ENCODE results near the gene GRIA3. TPM values are rescaled to one million over a fixed set of nuclear protein-coding genes. Genes with fewer than 3 reads are reported as not detected.
A peak's percentile ranks its signal among the peaks of the same experiment; 100 is the strongest.

Gene GRIA3
- total RNA-seq, 4 donors from 2014 or later, result 0.45 to 0.83 (median 0.56) TPM

DNA sequence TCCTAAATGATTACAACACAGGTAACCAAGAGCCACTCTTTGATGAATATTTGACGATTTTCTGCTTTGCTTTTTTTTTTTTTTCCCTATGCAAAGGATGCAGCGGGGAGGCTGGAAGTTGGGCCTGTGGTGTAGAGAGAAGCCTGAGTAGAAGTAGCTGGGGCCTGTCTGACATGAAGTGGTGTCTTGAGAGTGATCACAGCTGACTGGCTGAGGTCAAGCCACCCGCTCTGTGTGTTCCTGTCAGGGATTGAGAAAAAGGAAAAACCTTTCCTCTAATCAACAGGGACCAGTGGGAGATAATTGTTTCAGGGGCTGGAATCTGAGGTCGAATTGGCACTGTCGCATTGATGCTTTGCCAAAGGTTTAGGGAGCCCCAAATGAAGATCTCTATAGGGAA lies 258.7 kb downstream of the GRIA3 start:
- Histone ChIP-seq H3K27me3 (no peaks in the 10 kb centered on the region), H3K9me3 (no peaks in the 10 kb centered on the region), H3K4me1 (no peaks in the 10 kb centered on the region), H3K4me3 (no peak overlapping the region), H3K36me3 (no peaks in the 10 kb centered on the region), H3K27ac (replicated peaks in 1 of 4) (no peak overlapping the region)
- WGBS, result 52% methylated on average over 5 of the region's 5 CpGs
- intact Hi-C loops (cut with DNase I), result no loop called here
- DNase-seq (ENCODE audit: extremely low spot score), result no peak
- TF ChIP-seq, protein P1, sequence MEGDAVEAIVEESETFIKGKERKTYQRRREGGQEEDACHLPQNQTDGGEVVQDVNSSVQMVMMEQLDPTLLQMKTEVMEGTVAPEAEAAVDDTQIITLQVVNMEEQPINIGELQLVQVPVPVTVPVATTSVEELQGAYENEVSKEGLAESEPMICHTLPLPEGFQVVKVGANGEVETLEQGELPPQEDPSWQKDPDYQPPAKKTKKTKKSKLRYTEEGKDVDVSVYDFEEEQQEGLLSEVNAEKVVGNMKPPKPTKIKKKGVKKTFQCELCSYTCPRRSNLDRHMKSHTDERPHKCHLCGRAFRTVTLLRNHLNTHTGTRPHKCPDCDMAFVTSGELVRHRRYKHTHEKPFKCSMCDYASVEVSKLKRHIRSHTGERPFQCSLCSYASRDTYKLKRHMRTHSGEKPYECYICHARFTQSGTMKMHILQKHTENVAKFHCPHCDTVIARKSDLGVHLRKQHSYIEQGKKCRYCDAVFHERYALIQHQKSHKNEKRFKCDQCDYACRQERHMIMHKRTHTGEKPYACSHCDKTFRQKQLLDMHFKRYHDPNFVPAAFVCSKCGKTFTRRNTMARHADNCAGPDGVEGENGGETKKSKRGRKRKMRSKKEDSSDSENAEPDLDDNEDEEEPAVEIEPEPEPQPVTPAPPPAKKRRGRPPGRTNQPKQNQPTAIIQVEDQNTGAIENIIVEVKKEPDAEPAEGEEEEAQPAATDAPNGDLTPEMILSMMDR (IDR thresholded peaks at IDR 0.05), result no peak
- no peak for TF ChIP-seq EP300 (IDR thresholded peaks at IDR 0.05)
- TF ChIP-seq POLR2A (IDR thresholded peaks at IDR 0.05; ENCODE audit: low read depth), result no peak
- no peak for TF ChIP-seq POLR2AphosphoS5 (IDR thresholded peaks at IDR 0.05)

DNA sequence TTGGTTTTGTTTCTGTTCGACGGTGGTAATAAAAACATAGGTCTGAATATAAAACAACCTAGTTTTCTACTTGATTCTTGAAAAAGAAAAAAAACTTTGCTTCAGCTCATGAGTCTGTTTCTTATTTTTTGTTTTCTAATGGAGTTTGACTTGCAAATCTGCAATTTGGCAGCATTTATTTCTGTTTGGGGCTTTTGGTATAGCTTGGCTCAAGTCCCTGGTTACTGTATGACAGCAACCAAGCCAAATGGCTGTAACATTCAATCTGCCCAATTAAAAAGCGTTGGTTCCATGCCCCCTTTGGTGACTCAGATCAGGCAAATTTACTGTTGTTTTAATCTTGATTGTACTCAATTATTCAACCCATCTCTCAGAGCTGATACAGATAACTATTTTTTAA lies 263.4 kb downstream of the GRIA3 start:
- intact Hi-C loops (cut with DNase I), result no loop called here
- no peaks in the 10 kb centered on the region for H3K27me3 ChIP-seq
- TF ChIP-seq, protein P1 (IDR thresholded peaks at IDR 0.05), result no peak
- TF ChIP-seq POLR2AphosphoS5 (IDR thresholded peaks at IDR 0.05) (no peak), EP300 (IDR thresholded peaks at IDR 0.05) (no peak), POLR2A (IDR thresholded peaks at IDR 0.05; ENCODE audit: low read depth) (no peak)
- no peak overlapping the region for H3K27ac ChIP-seq (replicated peaks in 1 of 4)
- no peak overlapping the region for H3K4me3 ChIP-seq
- H3K4me1 ChIP-seq, result no peaks in the 10 kb centered on the region
- H3K36me3 ChIP-seq, result no peaks in the 10 kb centered on the region
- no peaks in the 10 kb centered on the region for H3K9me3 ChIP-seq
- no peak for DNase-seq (ENCODE audit: extremely low spot score)
- 70% methylated on average over 3 of the region's 3 CpGs for WGBS

DNA sequence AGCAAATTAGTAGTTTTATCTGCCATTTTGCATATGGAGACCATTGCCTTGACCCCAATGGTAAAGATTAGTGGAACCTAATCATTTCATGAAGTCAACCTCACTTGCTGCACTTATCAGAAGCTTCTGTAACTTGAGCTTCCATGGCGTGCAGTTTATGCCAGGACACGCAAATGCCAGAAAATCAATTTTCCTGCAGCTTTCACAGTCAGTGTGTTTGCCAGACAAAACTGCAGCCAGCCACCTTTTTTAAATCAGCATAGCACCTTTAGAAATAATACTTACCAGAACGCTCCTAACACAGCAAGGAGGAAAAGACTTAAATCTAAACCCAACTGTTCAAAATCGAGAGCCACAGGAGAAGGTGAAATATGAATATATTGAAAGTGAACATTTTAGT lies 265.3 kb downstream of the GRIA3 start:
- Histone ChIP-seq H3K9me3 (no peaks in the 10 kb centered on the region), H3K4me1 (no peaks in the 10 kb centered on the region), H3K27me3 (no peaks in the 10 kb centered on the region), H3K27ac (replicated peaks in 1 of 4) (no peak overlapping the region), H3K4me3 (no peak overlapping the region), H3K36me3 (no peaks in the 10 kb centered on the region)
- 78% methylated on average over 4 of the region's 4 CpGs for WGBS
- intact Hi-C loops (cut with DNase I), result no loop called here
- TF ChIP-seq, protein P1 (IDR thresholded peaks at IDR 0.05), result no peak
- TF ChIP-seq EP300 (IDR thresholded peaks at IDR 0.05), result no peak
- no peak for TF ChIP-seq POLR2A (IDR thresholded peaks at IDR 0.05; ENCODE audit: low read depth)
- no peak for DNase-seq (ENCODE audit: extremely low spot score)

DNA sequence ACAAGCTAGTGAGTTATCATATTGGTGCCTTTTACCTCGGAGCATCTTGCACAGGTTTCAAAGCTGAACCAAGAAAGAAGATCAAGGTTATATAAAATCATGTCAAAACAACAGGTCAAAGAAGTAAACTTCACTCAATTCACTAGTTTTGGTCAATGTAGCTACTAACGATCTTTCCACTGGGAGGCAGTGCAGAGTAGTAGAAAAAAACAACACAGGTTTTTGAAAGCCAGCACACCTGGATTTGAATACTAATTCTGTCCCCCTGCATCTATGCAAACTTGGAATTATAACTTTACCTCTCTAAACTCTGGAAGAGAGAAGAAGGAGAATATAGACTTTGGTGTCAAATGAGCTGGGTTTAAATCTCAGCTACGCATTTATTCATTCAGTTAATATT lies 266.1 kb downstream of the GRIA3 start:
- H3K4me3 ChIP-seq, result no peak overlapping the region
- no peak for TF ChIP-seq POLR2AphosphoS5 (IDR thresholded peaks at IDR 0.05)
- TF ChIP-seq EP300 (IDR thresholded peaks at IDR 0.05), result no peak
- no peak for TF ChIP-seq POLR2A (IDR thresholded peaks at IDR 0.05; ENCODE audit: low read depth)
- TF ChIP-seq, protein P1 (IDR thresholded peaks at IDR 0.05), result peak in 1 of 3 experiments; percentile 26
- H3K36me3 ChIP-seq, result no peaks in the 10 kb centered on the region
- no peaks in the 10 kb centered on the region for H3K9me3 ChIP-seq
- DNase-seq (ENCODE audit: extremely low spot score), result no peak
- WGBS, result 49% methylated on average over 3 of the region's 3 CpGs
- no peaks in the 10 kb centered on the region for H3K4me1 ChIP-seq
- intact Hi-C loops (cut with DNase I), result no loop called here
- no peak overlapping the region for H3K27ac ChIP-seq (replicated peaks in 1 of 4)
- no peaks in the 10 kb centered on the region for H3K27me3 ChIP-seq

DNA sequence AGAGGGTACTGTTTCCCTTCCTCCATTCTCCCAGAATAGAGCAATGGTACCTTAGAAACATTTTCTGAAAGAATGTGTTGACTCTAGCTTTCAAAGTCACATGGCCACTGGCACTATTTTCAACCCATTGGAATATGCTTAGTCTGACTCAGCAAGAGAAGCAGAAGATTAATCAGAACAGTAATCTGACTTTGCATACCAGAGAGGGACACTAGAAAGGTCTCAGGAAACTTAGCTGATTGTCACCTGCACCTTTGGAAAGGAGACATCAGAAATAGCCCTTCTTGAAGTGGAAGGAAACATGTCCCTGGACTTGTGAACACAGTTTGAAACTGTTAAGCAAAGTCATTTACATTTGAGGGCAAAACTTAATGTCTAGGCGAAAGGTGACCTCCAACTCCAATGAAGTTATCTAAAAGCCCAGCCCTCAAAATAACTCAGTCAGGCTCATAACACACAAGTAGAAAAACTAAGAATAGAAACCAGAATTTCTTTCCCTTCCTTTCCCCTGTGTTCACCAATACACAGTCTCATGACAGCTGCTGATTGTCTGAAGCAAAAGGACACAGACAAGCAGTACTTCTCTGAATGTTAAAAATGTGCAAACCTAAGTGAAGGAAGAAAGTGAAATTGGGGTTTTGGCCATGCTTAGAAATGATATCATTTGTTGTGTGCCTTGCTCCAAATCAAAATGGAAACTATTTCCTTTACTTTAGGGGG lies 270.8 kb downstream of the GRIA3 start:
- no peak for TF ChIP-seq POLR2A (IDR thresholded peaks at IDR 0.05; ENCODE audit: low read depth)
- intact Hi-C loops (cut with DNase I), result no loop called here
- 65% methylated on average over 1 of the region's 1 CpG for WGBS
- no peaks in the 10 kb centered on the region for H3K4me1 ChIP-seq
- no peaks in the 10 kb centered on the region for H3K36me3 ChIP-seq
- no peak overlapping the region for H3K27ac ChIP-seq (replicated peaks in 1 of 4)
- H3K4me3 ChIP-seq, result no peak overlapping the region
- DNase-seq (ENCODE audit: extremely low spot score), result no peak
- no peaks in the 10 kb centered on the region for H3K9me3 ChIP-seq
- no peaks in the 10 kb centered on the region for H3K27me3 ChIP-seq

Measured in esophagus muscularis mucosa (tissue), 4 donors.